EL (cell line): ENCODE results near the gene TMEM223.
"Not testable (repeated sequence)": the region's sequence is repeated elsewhere in the genome, so short reads cannot be mapped to it uniquely, and the experiment has no call there.

Source experiments
- DNase-seq: peaks from one replicate; pipeline ENCODE4 v3.0.0-alpha.2; 2016

The TMEM223 gene

DNA sequence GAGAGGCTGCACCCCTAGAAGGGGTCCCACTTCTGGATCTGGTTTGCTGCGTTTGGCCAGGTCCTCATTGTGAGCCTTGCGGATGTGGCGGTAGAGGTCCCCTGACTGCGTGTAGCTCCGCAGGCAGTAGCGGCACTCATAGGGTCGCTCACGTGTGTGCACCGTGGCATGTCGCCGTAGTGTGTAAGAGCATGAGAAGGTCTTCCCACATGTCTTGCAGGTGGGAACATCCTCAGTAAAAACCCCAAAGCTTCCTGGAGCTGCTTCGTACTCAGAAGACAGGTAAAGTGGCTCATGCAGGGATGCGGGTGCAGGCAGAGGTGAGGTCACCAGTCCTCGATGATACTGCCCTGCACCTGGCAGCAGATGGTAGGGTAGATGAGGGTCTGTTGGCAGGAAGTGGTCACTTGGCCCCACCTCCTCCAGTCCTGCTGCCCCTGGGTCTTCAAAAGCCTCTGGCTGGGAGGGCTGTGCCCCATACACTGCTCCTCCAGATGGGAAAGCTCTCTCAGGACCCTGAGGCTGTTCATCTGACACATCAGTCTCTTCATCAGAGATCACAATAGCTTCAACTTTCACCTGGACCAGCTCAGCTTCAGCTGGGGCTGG, 39.5 kb downstream of the TMEM223 start:
- DNase-seq, result no peak

DNA sequence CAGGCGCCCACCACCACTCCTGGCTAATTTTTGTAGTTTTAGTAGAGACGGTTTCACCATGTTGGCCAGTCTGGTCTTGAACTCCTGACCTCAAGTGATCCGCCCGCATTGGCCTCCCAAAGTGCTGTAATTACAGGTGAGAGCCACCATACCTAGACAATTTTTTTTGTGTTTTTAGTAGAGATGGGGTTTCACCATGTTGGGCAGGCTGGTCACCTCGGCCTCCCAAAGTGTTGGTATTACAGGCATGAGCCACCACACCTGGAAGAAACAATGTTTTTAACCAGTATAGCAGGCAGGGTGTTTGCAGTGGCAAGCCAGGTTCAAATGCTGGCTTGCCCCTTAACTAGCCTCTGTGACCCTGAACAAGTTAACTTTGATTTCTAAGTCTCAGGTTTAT, 41.9 kb downstream of the TMEM223 start:
- not testable (repeated sequence) for DNase-seq

DNA sequence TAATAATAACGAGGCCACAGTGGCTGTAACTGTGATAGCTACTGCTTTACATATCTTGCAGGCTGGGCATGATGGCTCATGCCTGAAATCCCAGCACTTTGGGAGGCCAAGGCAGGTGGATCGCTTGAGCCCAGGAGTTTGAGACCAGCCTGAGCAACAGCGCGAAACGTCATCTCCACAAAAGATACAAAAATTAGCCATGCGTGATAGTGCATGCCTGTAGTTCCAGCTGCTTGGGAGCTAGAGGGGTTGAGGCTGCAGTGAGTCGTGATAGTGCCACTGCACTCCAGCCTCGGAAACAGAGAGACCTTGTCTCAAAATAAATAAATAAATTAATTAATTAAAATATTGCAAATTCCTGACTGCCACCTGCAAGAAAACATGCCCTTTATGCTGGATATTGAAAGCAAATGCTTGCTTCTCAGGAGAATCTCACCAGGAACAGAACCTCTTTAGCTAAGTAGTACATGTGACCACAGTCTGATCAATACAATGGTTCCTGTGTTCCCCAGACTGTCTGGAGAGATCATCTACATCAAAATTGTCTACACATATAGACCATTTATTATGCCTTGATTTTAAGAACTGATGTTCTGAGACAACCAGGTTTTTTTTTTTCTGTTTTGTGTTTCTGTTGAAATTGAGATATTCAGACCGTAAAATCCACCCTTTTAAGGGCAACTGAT, 44.2 kb downstream of the TMEM223 start:
- no peak for DNase-seq
